SK-N-SH (cell line): Measurements from ENCODE around the gene TIE1.

Source experiments
- EZH2phosphoT487 ChIP-seq: fragments of 200-600 bp; sonication (generic); IDR thresholded peaks from 2 replicates; pipeline ENCODE4 v1.6.1; 2017; ENCODE audit warnings: low read depth, mixed run types, mild to moderate bottlenecking, antibody characterized with exemption, moderate library complexity, borderline replicate concordance
- JUND ChIP-seq: IDR thresholded peaks from 2 replicates; pipeline ENCODE4 v1.4.0; 2012
- MXI1 ChIP-seq: IDR thresholded peaks from 2 replicates; pipeline ENCODE4 v1.6.1; 2012; ENCODE audit warnings: mild to moderate bottlenecking, low read depth, low read length, improper control_type of control experiment
- PBX3 ChIP-seq: IDR thresholded peaks from 2 replicates; pipeline ENCODE4; 2012
- POLR2AphosphoS5 ChIP-seq: IDR thresholded peaks from 2 replicates; pipeline ENCODE4 v1.6.1; 2012; ENCODE audit warnings: low read depth, low read length
- RCOR1 ChIP-seq: fragments of 150-350 bp; IDR thresholded peaks from 2 replicates; pipeline ENCODE4 v1.6.1; 2017; ENCODE audit warnings: antibody characterized with exemption, low read length
- RFX5 ChIP-seq: IDR thresholded peaks from 2 replicates; pipeline ENCODE4 v1.6.1; 2012; ENCODE audit warnings: mild to moderate bottlenecking, improper control_type of control experiment, low read length
- TAF1 ChIP-seq: IDR thresholded peaks from 2 replicates; pipeline ENCODE4 v1.6.1; 2012; ENCODE audit warnings: low read depth, mild to moderate bottlenecking, low read length, moderate library complexity, borderline replicate concordance
- TF ChIP-seq, protein P1 (sequence below): fragments of 200-600 bp; sonication (generic); IDR thresholded peaks from 2 replicates; pipeline ENCODE4 v1.6.1; 2017; ENCODE audit warnings: antibody characterized with exemption, mild to moderate bottlenecking, moderate library complexity
- TF ChIP-seq, protein P2 (sequence below): fragments of 150-350 bp; IDR thresholded peaks from 2 replicates; pipeline ENCODE4 v1.6.1; 2017; ENCODE audit warnings: antibody characterized with exemption, low read length, low read depth, borderline replicate concordance

DNA sequence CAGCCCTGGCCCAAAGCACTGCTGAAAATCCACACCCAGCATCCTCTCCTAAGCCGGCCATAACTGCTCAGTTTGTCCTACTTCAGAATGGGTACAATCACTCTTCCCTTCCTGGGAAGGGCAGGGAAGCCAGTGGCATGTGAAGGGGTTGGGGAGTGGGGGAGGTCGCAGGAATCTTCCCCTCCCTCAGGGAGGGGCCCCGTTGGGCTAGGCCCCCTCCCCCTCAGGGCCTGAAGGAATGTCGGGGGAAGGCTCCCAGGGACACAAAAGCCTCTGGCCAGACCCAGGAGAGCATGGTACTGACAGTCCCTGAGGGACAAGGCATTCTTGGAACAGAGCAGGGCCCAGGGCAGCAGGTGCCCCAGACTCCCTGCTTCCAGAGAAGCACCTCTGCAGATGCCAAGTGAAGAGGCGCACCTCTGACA, 65.8 kb downstream of the TIE1 start:
- TF ChIP-seq, protein P1, sequence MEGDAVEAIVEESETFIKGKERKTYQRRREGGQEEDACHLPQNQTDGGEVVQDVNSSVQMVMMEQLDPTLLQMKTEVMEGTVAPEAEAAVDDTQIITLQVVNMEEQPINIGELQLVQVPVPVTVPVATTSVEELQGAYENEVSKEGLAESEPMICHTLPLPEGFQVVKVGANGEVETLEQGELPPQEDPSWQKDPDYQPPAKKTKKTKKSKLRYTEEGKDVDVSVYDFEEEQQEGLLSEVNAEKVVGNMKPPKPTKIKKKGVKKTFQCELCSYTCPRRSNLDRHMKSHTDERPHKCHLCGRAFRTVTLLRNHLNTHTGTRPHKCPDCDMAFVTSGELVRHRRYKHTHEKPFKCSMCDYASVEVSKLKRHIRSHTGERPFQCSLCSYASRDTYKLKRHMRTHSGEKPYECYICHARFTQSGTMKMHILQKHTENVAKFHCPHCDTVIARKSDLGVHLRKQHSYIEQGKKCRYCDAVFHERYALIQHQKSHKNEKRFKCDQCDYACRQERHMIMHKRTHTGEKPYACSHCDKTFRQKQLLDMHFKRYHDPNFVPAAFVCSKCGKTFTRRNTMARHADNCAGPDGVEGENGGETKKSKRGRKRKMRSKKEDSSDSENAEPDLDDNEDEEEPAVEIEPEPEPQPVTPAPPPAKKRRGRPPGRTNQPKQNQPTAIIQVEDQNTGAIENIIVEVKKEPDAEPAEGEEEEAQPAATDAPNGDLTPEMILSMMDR, result no peak
- no peak for TF ChIP-seq JUND
- no peak for TF ChIP-seq POLR2AphosphoS5
- no peak for TF ChIP-seq PBX3
- no peak for TF ChIP-seq RCOR1
- TF ChIP-seq, protein P2, sequence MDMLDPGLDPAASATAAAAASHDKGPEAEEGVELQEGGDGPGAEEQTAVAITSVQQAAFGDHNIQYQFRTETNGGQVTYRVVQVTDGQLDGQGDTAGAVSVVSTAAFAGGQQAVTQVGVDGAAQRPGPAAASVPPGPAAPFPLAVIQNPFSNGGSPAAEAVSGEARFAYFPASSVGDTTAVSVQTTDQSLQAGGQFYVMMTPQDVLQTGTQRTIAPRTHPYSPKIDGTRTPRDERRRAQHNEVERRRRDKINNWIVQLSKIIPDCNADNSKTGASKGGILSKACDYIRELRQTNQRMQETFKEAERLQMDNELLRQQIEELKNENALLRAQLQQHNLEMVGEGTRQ, result no peak
- TF ChIP-seq EZH2phosphoT487, result no peak
- no peak for TF ChIP-seq TAF1
- no peak for TF ChIP-seq MXI1
- TF ChIP-seq RFX5, result no peak
